GM19328 (cell line): ENCODE data around the gene CCDC9.
"Not testable (repeated sequence)": the region's sequence is repeated elsewhere in the genome, so short reads cannot be mapped to it uniquely, and the experiment has no call there.

Experiments
- ATAC-seq: cut with Tn5 transposase; IDR thresholded peaks from one replicate; pipeline ENCODE4 v1.9.1; 2021; ENCODE audit warnings: mild to moderate bottlenecking, moderate library complexity; ENCODE audit not compliant: unreplicated experiment

Gene CCDC9

DNA sequence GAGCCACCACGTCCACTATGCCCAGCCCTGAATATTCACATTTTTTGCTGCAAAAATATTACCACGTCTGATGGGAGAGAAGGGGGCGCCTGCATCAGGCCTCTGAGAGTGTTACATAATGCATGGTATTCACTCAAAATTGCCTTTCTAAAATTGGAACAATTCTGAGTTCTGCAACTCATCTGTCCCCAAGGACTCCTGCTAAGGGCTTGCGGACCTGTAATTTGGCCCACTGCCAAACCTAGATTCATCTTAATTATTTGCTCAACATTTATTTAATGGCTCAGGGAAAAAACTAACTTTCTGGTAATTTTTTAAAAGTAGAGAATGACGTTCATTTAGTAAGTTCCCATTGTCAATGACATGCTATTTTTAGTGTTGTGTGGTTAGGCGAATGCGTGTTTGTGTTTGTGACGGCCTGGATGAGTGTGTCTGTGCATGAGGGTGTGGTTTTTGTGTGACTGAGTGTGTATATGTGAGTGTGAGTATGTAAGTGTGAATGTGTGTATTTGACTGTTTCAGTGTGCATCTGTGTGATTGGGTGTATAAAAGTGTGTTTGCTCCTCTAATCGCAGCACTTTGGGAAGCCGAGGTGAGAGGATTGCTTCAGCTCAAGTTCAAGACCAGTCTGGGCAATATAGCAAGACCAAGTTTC is 27.2 kb downstream of the CCDC9 start:
- ATAC-seq, result no peak

DNA sequence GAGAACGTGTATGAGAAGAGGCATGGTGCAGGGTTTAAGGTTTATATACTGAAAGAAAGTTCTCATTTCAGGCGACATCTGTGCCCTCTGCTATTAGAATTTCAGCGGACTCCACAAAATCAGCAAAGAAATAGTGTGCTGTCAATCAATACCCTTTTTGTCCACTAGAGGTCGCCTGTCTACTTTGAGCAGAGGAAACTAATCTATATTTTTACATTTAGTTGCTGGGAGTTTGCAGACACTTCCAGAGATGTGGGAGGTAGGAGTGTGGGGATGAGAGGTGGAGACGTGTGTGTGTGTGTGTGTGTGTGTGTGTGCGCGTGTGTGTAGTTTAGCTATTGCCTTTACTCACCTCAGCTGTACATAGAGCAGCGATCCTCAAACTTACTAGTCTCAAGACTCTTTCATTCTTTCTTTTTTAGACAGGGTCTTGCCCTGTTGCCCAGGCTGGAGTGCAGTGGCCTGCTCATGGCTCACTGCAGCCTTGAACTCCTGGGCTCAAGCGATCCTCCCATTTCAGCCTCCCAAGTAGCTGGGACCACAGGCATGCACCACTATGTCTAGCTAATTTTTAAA is 28.1 kb downstream of the CCDC9 start:
- no peak for ATAC-seq

DNA sequence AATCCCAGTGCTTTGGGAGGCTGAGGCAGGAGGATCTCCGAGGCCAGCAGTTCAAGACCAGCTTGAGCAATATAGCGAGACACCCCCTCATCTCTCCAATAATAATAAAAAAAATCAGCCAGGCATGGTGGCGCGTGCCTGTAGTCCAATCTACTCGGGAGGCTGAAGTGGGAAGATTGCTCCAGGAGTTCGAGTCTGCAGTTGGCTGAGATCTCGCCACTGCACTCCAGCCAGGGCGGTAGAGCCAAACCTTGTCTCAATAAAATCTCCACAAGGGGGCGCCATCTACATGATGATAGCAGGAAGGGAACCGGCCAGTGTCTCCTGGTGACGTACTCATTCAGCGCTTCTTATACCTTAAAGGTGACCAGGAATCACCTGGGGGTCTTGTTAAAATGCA is 39.7 kb downstream of the CCDC9 start:
- ATAC-seq, result no peak

DNA sequence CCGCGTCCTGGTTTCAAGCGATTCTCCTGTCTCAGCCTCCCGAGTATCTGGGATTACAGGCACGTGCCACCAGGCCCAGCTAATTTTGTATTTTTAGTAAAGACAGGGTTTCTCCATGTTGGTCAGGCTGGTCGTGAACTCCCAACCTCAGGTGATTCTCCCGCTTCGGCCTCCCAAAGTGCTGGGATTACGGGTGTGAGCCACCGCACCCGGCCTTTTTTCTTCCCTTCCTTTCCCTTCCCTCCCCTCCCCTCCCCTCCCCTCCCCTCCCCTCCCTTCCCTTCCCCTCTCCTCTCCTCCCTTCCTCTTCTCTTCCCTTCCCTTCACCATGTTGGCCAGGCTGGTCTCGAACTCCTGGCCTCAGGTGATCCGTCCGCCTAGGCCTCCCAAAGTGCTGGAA is 44.5 kb downstream of the CCDC9 start:
- ATAC-seq, result not testable (repeated sequence)

DNA sequence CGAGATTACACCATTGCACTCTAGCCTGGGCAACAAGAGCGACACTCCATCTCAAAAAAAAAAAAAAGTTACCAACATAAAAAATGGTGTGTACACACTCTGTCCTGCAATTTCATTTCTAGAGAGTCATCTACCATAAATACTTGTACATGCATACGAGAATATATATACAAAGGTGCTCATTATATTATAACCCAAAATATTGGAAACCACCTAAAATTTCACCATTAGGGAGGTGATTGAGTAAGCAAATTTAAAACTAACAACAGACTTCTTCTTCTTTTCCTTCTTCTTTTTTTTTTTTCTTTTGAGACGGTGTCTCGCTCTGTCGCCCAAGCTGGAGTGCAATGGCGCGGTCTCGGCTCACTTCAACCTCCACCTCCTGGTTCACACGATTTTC is 45.9 kb downstream of the CCDC9 start:
- ATAC-seq, result no peak

DNA sequence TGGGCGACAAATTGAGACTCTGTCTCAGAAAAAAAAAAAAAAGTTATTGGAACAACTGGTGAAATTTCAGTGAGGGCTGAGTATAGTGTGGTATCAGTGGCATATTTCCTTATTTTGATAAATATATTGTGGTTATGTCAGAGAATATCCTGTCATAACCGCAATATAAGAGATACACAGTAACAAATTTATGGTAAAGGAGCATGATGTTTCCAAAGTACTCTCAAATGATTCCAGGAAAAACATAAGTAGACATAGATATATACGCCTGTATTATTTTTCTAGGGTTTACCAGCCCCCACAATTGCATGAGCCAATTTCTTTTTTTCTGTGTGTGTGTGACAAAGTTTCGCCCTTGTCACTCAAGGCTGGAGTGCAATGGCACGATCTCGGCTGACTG is 47.6 kb downstream of the CCDC9 start:
- no peak for ATAC-seq

DNA sequence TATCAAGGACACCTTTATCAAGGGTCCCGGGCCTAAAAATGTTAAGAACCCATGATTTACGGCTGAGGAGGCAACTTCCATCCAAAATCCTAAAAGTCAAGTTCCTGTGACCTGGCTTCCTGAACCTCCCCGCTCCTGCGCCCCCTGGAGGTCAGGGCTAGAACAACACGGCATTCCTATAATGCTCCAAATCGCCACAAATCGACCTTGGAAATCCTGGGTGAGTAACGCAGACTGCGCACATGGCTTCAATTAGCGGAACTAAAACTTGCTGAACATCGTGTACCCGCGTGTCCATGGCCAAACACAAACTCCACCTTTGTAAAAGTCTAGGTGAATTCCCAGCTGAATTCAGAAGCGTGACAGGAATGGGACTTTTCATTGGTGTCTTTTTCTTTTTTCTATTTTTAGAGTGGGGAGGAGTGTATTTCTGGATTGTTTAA is 49.0 kb downstream of the CCDC9 start:
- ATAC-seq, result no peak

DNA sequence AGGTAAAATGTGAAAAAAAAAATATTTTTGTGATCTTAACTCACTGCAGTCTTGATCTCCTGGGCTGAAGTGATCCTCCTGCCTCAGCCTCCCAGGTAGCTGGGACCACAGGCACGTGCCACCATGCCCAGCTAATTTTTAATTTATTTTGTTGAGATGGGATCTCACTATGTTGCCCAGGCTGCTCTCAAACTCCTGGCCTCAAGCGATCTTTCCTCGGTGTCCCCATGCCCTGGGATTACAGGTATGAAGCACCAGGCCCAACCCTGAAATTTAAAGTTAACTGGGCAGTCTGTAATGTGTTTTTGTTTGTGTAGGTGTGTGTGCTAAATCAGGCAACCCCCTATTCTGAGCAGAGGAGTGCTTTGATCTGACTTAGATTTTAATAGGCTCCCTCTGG is 50.0 kb downstream of the CCDC9 start:
- no peak for ATAC-seq

DNA sequence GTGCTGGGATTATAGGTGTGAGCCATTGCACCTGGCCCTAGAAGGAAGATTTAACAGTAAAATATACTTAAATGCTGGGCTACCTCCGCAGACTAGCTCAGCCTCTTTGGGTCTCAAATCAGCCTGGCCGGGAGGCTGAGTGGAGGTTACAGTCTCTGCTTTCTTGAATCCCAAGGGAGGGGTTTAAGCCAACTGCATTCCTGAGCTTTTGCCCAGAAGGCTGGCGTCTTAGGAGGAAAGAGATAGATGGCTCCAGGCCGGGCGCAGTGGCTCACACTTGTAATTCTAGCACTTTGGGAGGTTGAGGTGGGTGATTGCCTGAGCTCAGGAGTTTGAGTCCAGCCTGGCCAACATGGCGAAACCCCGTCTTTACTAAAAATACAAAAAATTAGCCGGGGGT is 52.7 kb downstream of the CCDC9 start:
- no peak for ATAC-seq

DNA sequence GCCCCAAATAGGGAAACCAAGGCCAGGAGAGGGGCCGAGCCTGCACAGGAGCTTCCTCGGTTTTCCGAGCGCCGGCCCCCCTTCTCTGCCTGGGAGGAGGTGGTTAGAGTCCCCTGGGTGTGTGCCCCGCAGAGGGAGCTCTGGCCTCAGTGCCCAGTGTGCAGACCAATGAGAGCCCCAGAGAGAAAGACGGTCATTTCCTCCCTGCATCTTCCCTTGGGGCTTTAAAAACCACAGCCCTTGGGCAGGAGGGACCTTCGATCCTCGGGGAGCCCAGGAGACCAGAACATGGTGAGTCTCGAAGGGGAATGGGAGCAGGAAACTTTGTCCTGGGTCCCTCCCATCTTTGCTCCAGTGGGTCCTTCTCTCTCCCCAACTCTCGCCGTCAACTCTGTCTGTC is 53.3 kb downstream of the CCDC9 start, which contains the start of gene C5AR1:
Gene C5AR1, plus strand, starts transcription at position 254 of the 400 bp plus-strand sequence. Its CDS starts 35 bp downstream, at position 289.
- ATAC-seq, result no peak

DNA sequence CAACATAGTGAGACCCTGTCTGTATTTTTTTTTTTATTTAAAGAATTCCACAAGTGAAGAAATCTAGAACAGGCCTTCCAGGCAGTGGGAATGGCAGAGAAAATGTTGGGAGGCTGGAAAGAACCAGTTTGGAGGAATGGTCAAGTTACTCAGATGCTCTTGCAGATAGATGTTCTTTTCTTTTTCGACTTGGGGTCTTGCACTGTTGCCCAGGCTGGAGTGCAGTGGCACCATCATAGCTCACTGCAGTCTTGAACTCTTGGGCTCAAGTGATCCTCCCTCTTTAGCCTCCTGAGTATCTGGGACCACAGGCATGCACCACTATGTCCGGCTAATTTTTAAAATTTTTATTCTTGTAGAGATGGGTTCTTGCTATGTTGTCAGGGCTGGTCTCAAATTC is 54.0 kb downstream of the CCDC9 start:
- ATAC-seq, result no peak

DNA sequence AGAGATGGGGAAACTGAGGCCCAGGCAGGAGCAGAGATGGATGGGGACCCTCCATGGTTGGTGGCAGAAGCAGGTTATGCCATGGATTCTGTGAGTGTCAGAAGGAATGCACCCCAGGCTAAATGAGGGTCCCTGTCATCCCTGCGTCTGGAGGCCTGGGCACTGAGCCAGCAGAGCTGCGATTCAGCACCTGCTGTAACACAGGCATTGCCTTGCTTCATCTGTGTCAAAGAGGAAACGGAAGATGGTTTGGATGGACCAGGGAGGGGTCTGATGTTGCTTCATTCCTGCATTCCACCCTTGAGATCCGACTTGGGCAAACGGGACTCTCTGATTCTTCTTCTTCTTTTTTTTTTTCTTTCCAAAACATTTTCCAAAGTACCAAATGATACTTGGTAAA is 54.5 kb downstream of the CCDC9 start:
- no peak for ATAC-seq

DNA sequence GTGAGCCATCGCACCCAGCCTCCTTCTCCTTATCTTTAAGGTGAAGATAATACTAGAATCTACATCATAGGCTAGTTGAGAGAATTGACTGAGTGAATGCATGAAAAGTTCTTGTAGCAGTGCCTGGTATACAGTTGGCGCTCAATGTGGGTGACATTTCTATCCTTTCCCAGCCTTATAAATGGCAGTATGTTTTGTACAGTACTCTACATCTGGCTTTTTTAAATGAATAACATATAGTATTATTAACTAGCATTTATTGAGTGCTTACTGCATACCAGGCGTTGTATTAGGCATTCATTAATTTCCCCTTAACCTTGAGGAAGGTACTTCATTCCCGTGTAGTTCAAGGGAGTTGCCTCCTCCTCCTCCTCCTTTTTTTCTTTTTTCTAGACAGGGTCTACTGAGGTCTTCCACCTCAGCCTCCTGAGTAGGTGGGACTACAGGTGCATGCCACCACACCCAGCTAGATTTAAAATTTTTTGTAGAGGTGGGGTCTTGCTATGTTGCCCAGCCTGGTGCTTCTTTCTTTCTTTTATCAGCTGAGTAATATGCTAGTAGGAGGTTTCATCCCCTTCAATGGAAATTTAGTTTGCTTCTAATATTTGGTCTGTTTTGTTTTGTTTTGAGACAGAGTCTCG is 56.2 kb downstream of the CCDC9 start:
- ATAC-seq, result no peak

DNA sequence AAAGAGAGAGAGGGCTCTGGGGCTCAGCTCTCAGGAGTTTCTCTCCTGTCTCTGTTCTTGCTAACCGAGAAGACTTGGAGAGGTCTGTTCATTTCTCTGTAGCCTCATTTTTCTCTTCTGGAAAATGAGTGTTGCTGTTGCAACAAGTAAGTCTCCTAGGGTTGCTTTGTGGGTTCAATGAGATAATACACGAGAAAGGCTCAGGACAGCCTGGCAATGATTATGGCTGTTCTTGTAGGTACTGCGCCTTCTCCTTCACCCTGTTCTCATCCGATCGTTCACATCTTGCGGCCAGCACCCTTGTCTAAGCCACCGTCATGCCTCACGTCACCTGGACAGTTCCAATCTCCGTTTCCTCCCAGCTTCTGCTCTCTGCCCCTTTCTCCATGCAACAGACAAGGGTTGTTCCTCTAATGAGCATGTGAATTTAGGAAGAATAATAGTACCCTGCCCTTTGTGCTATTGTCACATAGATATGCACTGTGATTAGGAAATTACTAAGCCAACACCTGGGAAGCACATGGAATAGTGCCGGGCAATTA is 57.5 kb downstream of the CCDC9 start:
- no peak for ATAC-seq

DNA sequence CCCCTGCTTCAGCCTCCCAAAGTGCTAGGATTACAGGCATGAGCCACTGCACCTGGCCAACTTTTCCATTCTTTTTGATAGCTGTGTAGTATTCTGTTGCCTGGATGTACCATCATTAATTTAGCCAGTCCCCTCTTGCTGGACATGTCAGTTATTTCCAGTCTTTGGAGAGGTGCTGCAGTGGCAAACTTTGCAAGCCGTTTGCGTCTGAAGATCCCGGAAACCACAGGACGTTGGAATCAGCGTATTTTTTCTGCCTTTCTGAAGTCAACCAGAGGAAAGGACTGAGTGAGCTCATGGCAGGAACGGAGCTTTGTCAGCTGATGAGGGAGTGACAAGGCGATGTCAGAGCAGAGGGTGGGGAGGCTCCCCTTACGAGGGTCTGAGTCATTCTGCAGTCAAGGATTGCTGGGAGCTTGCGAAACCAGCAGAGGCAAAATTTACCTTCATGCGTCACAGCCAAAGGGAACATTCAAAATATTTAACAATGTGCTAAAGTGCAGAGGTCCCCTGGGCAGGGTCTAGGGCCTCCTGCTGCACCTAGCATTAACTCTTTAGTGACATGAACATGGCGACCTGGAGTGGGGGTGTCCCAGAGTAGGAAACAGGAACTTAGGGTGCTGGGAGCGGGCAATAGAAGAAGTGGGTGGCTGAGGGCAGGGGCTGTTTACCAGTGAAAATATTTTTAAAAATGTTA is 58.9 kb downstream of the CCDC9 start:
- no peak for ATAC-seq

DNA sequence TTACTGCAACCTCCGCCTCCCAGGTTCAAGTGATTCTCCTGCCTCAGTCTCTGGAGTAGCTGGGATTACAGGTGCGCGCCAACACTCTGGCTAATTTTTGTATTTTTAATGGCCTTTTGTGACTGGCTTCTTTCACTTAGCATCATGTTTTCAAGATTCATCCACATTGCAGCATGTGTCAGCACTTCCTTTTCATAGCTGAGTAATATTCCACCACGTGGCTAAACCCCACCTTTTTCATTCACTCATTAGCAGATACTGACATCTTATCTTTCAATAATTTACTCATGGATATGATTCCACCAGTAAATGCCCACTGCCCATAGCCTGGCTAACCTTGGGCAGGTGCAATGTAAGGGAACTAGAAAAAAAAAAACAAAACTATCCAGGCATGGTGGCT is 60.2 kb downstream of the CCDC9 start:
- ATAC-seq, result no peak

DNA sequence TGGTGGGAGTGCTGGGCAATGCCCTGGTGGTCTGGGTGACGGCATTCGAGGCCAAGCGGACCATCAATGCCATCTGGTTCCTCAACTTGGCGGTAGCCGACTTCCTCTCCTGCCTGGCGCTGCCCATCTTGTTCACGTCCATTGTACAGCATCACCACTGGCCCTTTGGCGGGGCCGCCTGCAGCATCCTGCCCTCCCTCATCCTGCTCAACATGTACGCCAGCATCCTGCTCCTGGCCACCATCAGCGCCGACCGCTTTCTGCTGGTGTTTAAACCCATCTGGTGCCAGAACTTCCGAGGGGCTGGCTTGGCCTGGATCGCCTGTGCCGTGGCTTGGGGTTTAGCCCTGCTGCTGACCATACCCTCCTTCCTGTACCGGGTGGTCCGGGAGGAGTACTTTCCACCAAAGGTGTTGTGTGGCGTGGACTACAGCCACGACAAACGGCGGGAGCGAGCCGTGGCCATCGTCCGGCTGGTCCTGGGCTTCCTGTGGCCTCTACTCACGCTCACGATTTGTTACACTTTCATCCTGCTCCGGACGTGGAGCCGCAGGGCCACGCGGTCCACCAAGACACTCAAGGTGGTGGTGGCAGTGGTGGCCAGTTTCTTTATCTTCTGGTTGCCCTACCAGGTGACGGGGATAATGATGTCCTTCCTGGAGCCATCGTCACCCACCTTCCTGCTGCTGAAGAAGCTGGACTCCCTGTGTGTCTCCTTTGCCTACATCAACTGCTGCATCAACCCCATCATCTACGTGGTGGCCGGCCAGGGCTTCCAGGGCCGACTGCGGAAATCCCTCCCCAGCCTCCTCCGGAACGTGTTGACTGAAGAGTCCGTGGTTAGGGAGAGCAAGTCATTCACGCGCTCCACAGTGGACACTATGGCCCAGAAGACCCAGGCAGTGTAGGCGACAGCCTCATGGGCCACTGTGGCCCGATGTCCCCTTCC is 63.9 kb downstream of the CCDC9 start:
- no peak for ATAC-seq
